Epithelial cell of esophagus (primary cell): Measurements from ENCODE around the gene HSD11B2.

ENCODE experiments used
- DNase-seq: peaks from one replicate; pipeline ENCODE4 v3.0.0; 2010; ENCODE audit warnings: low read depth
- H3K4me3 ChIP-seq: 2 replicates; pipeline ENCODE4 v1.5.1; 2011; ENCODE audit warnings: mild to moderate bottlenecking, low read length, control low read depth
- TF ChIP-seq, protein P1 (sequence below): IDR thresholded peaks from 2 replicates; pipeline ENCODE4 v1.5.1; 2011; ENCODE audit warnings: low read depth, mild to moderate bottlenecking, low read length, control low read depth, inconsistent platforms; ENCODE audit not compliant: insufficient read depth; ENCODE audit errors: missing control alignments

The HSD11B2 gene

DNA sequence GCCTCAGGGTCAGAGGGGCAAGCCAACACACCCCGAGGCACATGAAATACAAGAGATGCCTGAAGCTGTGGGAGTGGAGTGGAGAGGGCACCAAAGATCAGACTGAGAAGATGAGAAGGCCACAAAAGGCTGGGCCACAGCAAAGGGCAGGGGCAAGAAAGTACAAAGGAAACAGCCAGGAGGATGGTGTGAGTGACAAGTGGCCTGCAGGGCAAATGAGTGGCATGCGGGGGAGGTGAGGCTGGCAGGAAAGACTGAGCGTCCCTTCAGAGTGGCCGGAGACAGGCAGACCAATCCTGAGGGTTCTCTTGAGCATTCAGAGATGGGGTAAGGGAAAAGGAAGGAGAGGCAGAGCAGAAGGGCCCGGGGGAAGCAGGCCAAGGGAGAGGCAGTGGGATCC lies 23.2 kb downstream of the HSD11B2 start:
- DNase-seq: no peak
- H3K4me3 ChIP-seq: no peak overlapping the region
- TF ChIP-seq, protein P1, sequence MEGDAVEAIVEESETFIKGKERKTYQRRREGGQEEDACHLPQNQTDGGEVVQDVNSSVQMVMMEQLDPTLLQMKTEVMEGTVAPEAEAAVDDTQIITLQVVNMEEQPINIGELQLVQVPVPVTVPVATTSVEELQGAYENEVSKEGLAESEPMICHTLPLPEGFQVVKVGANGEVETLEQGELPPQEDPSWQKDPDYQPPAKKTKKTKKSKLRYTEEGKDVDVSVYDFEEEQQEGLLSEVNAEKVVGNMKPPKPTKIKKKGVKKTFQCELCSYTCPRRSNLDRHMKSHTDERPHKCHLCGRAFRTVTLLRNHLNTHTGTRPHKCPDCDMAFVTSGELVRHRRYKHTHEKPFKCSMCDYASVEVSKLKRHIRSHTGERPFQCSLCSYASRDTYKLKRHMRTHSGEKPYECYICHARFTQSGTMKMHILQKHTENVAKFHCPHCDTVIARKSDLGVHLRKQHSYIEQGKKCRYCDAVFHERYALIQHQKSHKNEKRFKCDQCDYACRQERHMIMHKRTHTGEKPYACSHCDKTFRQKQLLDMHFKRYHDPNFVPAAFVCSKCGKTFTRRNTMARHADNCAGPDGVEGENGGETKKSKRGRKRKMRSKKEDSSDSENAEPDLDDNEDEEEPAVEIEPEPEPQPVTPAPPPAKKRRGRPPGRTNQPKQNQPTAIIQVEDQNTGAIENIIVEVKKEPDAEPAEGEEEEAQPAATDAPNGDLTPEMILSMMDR: no peak

DNA sequence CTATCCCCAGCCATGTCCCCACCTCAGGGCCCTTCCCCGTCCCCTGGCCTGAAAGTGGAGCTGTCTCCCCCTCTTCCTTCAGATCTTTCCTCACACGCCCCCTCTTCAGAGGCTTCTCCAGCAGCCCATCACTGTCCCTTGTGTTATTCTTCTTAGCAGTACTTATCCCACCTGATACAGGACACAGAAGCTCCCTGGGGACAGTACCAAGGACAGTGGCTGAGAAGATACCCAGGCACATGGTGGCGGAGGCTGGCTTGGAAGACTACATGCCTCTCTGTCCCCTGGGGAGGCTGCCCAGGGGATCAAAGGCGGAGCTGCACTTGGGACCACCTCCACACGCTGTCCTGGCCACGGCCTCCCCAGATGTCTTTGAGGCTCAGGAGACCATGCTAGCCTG lies 23.9 kb downstream of the HSD11B2 start:
- DNase-seq: no peak
- no peak overlapping the region for H3K4me3 ChIP-seq
- TF ChIP-seq, protein P1: no peak

DNA sequence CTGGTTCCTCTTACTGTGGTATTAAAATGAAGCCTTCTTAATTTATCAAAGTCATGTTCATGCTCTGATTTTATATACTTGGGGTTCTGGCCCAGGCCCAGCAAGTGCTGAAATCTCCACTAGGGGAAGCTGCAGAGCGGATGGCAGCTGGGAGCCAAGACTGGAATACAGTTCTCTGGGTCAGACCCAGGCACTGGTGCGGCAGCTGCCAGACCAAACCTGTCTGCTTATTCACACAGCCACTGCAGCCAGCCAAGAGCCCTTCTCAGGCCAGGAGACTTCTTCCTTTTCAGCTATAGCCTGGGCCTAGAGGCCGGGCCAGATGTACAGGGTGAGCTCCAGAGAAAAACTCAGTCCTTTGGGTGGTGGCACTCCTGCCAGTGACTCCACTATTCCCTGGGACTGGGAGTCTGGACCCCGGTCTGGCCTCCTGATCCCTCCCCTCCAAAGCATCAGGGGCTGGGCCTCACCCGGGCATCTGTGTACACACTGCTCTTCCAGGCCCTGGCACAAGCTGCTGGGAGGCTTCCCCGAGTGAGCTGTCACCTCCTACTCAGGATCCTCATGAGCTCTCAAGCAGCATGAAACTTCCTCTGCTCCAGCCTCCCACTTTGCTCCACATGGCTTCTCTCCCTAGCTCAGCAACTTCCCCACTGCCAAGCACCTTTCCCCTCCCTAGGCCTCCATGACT lies 25.6 kb downstream of the HSD11B2 start:
- no peak overlapping the region for H3K4me3 ChIP-seq
- DNase-seq: peak; percentile 45
- TF ChIP-seq, protein P1: peak; percentile 65

DNA sequence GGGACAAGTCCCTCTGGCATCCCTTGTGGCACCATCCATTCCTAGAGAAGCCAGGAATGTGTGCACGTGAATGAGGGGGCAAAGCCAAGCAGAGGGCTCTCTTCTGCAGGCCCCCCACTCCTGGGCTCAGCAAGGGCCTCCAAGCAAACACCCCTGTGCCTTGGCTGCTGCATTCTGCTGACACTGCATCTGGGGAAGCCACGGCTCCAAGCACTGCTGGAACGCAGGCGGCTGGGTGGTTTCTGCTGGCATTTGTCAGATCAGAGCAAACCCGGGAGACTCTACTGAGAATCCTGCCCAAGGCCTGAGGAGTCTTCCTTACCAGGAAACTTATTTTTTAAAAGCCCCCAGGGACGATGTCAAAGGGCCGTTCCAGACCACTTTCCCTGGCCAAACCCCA lies 26.7 kb downstream of the HSD11B2 start:
- H3K4me3 ChIP-seq: no peak overlapping the region
- DNase-seq: no peak
- TF ChIP-seq, protein P1: no peak

DNA sequence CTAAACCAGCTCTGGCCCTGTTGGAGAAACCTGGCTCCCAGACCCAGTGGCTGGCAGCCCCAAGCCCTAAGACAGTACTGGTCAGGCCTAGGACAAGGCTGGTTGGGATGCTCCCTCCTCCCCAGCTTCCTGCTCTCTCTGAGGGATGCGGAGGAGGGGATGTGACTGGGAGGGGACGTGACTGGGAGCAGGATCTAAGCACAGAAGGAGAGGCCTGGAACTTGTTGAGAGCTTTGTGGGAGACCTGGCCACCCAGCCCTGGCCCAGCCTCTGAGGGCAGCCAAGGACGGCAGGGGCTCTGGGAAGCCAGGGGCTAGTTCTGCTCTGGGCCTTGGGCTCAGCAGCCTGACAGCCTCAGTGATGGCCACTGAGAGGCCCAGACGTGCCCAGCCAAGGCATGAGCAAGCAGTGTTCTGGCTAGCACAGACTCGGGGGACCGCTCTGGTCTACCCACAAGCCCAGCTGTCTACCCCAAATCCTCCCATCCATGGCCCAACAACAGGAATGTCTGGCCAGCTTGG lies 27.3 kb downstream of the HSD11B2 start:
- no peak for DNase-seq
- TF ChIP-seq, protein P1: no peak
- H3K4me3 ChIP-seq: no peak overlapping the region

DNA sequence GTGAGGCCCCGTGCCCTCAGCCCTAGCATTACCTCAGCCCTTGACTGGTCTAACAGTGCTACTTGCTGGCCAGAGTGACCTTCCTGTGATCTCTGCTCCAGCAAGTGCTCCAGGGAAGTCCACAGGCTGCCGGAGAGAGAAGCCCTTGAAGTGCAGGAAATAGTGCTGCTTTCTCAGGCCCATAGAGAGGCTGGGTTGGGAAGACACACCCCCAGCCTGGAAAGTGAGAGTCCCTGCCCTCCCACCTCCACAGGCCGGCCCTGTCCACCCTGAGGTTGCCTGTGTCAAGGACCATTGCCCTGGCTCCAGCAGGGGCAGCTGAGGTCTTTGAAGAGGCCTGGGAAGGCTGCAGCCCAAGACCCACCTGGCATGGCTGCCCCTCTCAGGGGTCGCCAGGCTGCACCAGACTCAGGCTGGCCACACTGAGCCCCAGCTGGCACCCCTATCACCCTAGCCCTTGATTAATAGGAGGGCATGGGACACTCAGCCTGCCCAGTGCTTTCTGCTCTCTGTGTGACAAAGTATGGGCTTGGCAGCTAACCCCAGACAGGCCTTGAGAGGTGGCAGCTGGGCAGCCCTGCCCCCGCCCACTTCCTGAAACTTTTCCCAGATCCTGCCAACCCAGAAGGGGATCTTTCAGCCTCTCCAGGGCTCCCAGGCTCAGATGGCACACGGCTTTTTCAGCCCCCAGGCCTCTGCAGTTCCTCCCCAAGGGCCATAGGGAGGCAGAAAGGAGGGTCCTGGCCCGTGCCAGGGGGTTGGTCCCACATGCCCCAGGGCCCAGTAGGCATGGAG lies 28.3 kb downstream of the HSD11B2 start:
- no peak for DNase-seq
- TF ChIP-seq, protein P1: no peak
- H3K4me3 ChIP-seq: no peak overlapping the region
